PC-9 (cell line): ENCODE results near the gene ZNF492.
"Not testable (repeated sequence)": the region's sequence is repeated elsewhere in the genome, so short reads cannot be mapped to it uniquely, and the experiment has no call there.

Source experiments
- EZH2 ChIP-seq: fragments of 200-600 bp; sonication (generic); IDR thresholded peaks from 2 replicates; pipeline ENCODE4 v1.8.0; 2017; ENCODE audit warnings: antibody characterized with exemption, low read depth
- TF ChIP-seq, protein P1 (sequence below): fragments of 200-600 bp; sonication (generic); conservative IDR thresholded peaks from 2 replicates; pipeline ENCODE4 v1.6.1; 2017; ENCODE audit warnings: mixed run types, antibody characterized with exemption, mild to moderate bottlenecking, moderate library complexity

DNA sequence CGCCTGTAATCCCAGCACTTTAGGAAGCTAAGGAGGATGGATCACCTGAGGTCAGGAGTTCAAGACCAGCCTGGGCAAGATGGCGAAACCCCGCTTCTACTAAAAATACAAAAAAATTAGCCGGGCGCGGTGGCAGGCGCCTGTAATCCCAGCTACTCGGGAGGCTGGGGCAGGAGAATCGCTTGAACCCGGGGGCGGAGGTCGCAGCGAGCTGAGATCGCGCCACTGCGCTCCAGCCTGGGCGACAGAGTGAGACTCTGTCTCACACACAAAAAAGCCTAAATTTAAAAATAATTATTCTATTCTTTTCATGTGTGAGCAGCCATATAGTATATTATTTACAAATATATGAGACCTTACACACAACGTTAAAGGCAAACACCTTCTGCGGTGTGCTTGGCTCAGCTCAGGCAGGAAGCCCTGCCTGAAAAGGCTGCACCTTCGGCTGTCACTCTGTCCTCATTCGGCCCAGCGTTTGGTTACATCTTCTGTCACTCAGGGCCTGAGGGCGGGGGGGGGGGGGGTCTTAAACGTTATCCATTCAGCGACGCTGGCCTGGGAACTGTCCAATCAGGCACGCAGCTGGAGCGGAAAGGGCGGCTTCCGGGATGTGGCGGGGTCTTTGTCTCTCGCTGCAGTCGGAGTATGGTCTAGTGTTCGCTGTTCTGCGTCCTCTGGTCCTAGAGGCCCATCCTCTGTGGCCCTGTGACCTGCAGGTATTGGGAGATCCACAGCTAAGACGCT, at the start of gene ZNF492:
- TF ChIP-seq, protein P1, sequence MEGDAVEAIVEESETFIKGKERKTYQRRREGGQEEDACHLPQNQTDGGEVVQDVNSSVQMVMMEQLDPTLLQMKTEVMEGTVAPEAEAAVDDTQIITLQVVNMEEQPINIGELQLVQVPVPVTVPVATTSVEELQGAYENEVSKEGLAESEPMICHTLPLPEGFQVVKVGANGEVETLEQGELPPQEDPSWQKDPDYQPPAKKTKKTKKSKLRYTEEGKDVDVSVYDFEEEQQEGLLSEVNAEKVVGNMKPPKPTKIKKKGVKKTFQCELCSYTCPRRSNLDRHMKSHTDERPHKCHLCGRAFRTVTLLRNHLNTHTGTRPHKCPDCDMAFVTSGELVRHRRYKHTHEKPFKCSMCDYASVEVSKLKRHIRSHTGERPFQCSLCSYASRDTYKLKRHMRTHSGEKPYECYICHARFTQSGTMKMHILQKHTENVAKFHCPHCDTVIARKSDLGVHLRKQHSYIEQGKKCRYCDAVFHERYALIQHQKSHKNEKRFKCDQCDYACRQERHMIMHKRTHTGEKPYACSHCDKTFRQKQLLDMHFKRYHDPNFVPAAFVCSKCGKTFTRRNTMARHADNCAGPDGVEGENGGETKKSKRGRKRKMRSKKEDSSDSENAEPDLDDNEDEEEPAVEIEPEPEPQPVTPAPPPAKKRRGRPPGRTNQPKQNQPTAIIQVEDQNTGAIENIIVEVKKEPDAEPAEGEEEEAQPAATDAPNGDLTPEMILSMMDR, result not testable (repeated sequence)
- TF ChIP-seq EZH2, result not testable (repeated sequence)
